ENCODE measurements around the gene FYB1. TPM values are rescaled to one million over a fixed set of nuclear protein-coding genes. Genes with fewer than 3 reads are reported as not detected.

FYB1 gene
- total RNA-seq, 4 donors from 2014 or later = 1.5 to 3.9 (median 3.0) TPM

DNA sequence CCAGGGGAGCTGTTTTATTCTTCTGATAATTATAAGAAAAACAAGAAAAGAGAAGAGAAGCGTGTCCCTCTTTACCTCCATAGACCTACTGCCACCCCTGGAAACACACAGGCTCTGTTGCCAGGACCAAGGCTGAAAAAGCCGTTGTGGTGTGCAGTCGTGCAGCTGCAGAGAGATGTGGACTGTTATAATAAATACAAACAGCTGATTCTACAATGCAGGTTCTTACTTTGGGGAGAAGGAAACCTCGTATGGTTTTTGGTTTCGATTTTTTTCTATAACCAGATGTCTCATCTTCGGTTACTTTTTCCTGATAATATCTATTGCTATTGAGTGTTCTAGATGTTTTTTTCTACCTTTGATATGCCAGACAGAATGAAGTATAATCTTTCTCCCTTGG, 28.1 kb downstream of the FYB1 start:
- no peak for DNase-seq (ENCODE audit: low spot score in 2 of 2)
- Histone ChIP-seq H3K9me3 (no peaks in the 10 kb centered on the region), H3K4me1 (no peaks in the 10 kb centered on the region), H3K27ac (no peak overlapping the region), H3K4me3 (no peak overlapping the region), H3K27me3 (no peaks in the 10 kb centered on the region), H3K36me3 (no peaks in the 10 kb centered on the region)
- TF ChIP-seq POLR2AphosphoS5 (IDR thresholded peaks at IDR 0.05) (no peak), POLR2A (IDR thresholded peaks at IDR 0.05) (no peak), EP300 (IDR thresholded peaks at IDR 0.05) (no peak)
- TF ChIP-seq, protein P1, sequence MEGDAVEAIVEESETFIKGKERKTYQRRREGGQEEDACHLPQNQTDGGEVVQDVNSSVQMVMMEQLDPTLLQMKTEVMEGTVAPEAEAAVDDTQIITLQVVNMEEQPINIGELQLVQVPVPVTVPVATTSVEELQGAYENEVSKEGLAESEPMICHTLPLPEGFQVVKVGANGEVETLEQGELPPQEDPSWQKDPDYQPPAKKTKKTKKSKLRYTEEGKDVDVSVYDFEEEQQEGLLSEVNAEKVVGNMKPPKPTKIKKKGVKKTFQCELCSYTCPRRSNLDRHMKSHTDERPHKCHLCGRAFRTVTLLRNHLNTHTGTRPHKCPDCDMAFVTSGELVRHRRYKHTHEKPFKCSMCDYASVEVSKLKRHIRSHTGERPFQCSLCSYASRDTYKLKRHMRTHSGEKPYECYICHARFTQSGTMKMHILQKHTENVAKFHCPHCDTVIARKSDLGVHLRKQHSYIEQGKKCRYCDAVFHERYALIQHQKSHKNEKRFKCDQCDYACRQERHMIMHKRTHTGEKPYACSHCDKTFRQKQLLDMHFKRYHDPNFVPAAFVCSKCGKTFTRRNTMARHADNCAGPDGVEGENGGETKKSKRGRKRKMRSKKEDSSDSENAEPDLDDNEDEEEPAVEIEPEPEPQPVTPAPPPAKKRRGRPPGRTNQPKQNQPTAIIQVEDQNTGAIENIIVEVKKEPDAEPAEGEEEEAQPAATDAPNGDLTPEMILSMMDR (IDR thresholded peaks at IDR 0.05) = no peak
- WGBS = 46% methylated on average over 6 of the region's 6 CpGs

DNA sequence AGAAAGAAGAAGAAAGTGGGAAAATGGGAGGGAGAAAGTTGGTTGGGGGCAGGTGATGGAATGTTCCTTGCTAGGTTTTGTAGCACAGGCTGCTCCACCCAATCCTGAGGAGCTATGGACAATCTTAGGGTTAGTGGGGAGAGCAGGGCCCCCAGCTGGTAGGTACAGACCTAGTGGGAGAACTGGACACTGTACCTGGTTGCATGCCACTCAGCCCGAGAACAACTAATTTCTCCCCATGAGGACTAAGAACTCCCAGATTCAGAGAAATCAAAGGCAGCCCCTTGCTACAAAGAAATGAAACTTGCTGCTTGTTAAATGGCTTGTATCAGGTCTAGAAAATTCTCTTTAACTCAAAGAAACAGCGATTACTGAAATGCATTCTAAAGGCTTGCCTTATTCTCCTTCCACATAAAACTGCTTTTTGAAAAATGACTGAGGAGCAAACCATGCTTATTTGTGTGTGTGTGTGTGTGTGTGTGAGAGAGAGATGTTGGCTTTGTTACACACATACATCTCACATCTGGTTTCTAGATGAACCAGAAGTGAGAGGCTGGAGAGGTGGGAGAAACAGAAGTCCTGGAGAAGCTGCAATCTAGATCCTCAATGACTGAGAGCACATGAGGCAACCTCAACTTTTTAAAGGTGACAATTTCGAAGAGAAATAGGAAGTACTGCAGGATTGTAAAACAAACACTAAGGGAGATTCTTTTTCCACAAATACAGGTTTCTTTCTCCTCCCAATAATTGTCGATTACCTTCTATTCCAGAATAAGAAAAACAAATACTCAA, 28.9 kb downstream of the FYB1 start:
- H3K4me3 ChIP-seq = no peak overlapping the region
- TF ChIP-seq POLR2AphosphoS5 (IDR thresholded peaks at IDR 0.05) (no peak), EP300 (IDR thresholded peaks at IDR 0.05) (no peak), POLR2A (IDR thresholded peaks at IDR 0.05) (no peak)
- TF ChIP-seq, protein P1 (IDR thresholded peaks at IDR 0.05) = no peak
- H3K27ac ChIP-seq = no peak overlapping the region
- DNase-seq (ENCODE audit: low spot score in 2 of 2) = no peak
- no peaks in the 10 kb centered on the region for H3K36me3 ChIP-seq
- no peaks in the 10 kb centered on the region for H3K4me1 ChIP-seq
- H3K27me3 ChIP-seq = no peaks in the 10 kb centered on the region
- WGBS = 83% methylated on average over 4 of the region's 4 CpGs
- no peaks in the 10 kb centered on the region for H3K9me3 ChIP-seq

DNA sequence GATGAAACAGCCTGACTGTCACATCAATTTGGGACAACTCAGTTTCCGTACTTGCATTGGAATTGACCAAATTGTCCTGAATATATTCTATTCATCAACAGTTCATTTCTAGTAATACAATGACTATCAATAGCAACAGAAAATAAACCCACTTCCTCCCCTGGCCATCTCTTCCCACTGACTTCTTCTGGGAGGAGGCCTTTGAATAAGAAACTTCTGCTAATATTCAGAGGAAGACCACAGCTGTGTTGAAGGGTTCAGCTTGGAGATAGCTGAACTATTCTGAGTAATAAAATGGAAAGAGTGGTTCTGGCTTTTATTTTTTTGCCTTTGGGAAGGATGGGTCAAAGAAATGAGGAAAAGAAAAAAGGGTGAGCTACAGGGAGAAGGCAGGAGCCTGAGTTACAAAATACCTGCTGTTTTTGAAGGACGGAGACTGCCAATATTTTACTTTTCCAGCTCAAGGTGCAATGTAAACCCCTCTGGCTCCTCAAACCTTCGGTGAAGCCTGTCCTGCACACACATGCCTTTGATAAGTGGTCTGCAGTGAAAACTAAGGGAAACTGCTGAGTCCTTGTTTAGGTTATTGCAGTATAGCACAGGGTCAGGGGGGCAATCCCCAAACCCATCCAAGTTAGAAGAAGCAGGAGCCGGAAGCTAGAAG, 29.9 kb downstream of the FYB1 start:
- 66% methylated on average over 4 of the region's 4 CpGs for WGBS
- no peaks in the 10 kb centered on the region for H3K4me1 ChIP-seq
- no peak for DNase-seq (ENCODE audit: low spot score in 2 of 2)
- TF ChIP-seq EP300 (IDR thresholded peaks at IDR 0.05) = no peak
- no peak overlapping the region for H3K4me3 ChIP-seq
- H3K27ac ChIP-seq = no peak overlapping the region
- H3K9me3 ChIP-seq = no peaks in the 10 kb centered on the region
- H3K36me3 ChIP-seq = no peaks in the 10 kb centered on the region
- no peaks in the 10 kb centered on the region for H3K27me3 ChIP-seq

DNA sequence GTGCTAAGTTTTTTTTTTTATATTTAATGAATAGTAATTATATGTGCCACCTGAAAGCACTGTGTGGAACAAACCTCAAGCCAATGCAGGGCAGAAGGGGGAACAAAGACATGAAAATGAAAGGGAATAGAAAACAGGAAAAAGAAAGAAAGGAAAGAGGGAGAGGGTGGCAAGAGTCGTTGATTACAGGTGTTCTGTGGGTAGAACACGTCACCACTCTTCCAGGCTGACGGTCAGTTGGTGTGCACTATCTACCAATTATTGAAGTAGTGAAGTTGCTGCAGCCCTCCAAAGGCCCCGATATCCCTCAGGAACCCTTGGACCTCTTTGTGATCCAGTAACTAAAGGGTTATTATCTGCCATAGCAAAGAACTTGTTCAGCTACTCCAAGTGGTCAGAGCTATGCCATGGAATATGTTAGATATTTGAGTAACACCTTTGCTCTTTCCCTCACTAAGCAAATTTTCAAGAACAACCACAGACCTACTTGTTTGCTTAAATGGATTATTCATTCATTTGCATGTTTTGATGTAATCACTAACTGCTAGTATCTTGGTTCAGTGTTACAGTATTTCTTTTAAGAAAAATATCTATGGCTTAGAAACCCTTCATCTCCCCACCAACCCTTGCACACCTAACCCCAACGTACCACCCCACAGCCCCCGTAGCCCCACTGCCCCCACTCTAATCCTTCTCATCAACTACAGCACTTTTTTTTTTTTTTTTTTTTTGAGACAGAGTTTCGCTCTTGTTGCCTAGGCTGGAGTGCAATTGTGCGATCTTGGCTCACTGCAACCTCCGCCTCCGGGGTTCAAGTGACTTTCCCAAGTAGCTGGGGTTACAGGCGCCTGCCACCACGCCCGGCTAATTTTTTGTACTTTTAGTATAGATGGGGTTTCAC, 31.3 kb downstream of the FYB1 start:
- Histone ChIP-seq H3K9me3 (no peaks in the 10 kb centered on the region), H3K27ac (no peak overlapping the region), H3K4me1 (no peaks in the 10 kb centered on the region), H3K36me3 (no peaks in the 10 kb centered on the region), H3K4me3 (no peak overlapping the region), H3K27me3 (no peaks in the 10 kb centered on the region)
- no peak for DNase-seq (ENCODE audit: low spot score in 2 of 2)
- WGBS = 79% methylated on average over 13 of the region's 13 CpGs
- TF ChIP-seq POLR2AphosphoS5 (IDR thresholded peaks at IDR 0.05) (no peak), POLR2A (IDR thresholded peaks at IDR 0.05) (no peak), EP300 (IDR thresholded peaks at IDR 0.05) (no peak)
- TF ChIP-seq, protein P1 (IDR thresholded peaks at IDR 0.05) = no peak

DNA sequence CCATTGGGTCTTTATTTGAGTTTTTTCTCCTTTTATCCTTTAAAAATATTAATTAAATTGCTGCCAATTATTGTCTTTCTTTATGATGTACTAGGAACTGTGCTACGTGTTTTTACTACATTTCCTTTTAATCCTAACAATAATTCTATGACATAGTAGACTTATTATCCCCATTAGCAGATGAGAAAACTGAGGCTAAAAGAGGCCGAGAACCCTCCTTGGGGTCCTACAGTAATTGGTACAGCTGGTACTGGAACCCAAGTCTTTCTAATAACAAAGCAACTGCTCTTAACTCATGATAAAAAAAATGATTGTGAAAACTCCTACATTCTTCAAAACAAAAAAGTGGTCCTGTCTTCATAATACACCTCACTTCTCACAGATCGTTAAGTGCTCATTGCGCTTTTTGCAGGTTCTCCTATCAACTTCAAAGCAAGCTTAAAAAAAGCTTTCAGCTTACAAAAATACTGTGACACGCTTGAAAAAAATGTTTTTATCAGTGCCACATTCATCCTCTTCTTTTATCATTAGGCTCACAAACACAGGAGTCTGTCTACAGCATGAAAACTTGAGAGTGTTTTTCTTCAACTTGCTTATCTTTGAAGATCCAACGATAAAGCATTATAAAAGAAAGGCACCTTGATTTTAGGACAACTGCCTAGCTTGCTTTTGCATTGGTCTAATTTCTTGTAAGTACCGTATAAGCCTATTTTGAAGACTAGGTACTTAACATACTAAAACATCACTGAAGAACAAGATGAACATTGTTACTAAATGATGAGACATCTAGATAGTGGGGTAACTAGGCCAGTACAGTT, 32.4 kb downstream of the FYB1 start:
- no peak overlapping the region for H3K4me3 ChIP-seq
- H3K4me1 ChIP-seq = no peaks in the 10 kb centered on the region
- WGBS = 82% methylated on average over 7 of the region's 7 CpGs
- TF ChIP-seq POLR2A (IDR thresholded peaks at IDR 0.05) (no peak), POLR2AphosphoS5 (IDR thresholded peaks at IDR 0.05) (no peak), EP300 (IDR thresholded peaks at IDR 0.05) (no peak)
- TF ChIP-seq, protein P1 (IDR thresholded peaks at IDR 0.05) = no peak
- no peak overlapping the region for H3K27ac ChIP-seq
- no peaks in the 10 kb centered on the region for H3K9me3 ChIP-seq
- no peaks in the 10 kb centered on the region for H3K27me3 ChIP-seq
- H3K36me3 ChIP-seq = no peaks in the 10 kb centered on the region
- no peak for DNase-seq (ENCODE audit: low spot score in 2 of 2)

Data from suprapubic skin (tissue), 4 donors.